LNCAP (cell line): ENCODE measurements around the gene KRTAP10-1.

Experiments used
- TF ChIP-seq, protein P1 (sequence below): fragments of 450-650 bp; IDR thresholded peaks from 2 replicates; pipeline ENCODE4 v1.5.1; 2017; ENCODE audit warnings: mild to moderate bottlenecking

Gene KRTAP10-1

GRCh38 chr21:44539991-44540666, at the start of gene KRTAP10-1:
Gene KRTAP10-1, minus strand, starts transcription at chr21:44540195. Its CDS starts 45 bp downstream, at chr21:44540150.
- TF ChIP-seq, protein P1, sequence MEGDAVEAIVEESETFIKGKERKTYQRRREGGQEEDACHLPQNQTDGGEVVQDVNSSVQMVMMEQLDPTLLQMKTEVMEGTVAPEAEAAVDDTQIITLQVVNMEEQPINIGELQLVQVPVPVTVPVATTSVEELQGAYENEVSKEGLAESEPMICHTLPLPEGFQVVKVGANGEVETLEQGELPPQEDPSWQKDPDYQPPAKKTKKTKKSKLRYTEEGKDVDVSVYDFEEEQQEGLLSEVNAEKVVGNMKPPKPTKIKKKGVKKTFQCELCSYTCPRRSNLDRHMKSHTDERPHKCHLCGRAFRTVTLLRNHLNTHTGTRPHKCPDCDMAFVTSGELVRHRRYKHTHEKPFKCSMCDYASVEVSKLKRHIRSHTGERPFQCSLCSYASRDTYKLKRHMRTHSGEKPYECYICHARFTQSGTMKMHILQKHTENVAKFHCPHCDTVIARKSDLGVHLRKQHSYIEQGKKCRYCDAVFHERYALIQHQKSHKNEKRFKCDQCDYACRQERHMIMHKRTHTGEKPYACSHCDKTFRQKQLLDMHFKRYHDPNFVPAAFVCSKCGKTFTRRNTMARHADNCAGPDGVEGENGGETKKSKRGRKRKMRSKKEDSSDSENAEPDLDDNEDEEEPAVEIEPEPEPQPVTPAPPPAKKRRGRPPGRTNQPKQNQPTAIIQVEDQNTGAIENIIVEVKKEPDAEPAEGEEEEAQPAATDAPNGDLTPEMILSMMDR, result no peak

DNA sequence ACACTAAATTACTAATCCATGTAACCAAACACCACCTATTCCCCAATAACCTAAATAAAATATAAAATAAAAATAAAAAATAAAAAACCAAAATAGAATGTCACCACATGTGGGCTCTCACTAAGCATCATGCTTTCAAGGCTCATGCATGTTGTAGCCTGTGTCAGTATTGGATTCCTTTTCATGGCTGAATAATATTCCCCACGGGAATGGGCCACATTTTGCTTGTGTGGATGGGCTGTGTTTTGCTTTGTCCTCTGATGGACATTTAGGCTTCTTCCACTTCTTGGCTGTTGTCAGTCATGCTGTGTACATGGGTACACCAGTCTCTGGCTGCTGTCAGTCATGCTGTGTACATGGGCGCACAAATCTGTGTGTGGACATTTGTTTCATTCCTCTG, 49.1 kb upstream of the KRTAP10-1 start:
- TF ChIP-seq, protein P1, result no peak

GRCh38 chr21:44585892-44586291, 45.9 kb upstream of the KRTAP10-1 start:
- TF ChIP-seq, protein P1, result no peak

DNA sequence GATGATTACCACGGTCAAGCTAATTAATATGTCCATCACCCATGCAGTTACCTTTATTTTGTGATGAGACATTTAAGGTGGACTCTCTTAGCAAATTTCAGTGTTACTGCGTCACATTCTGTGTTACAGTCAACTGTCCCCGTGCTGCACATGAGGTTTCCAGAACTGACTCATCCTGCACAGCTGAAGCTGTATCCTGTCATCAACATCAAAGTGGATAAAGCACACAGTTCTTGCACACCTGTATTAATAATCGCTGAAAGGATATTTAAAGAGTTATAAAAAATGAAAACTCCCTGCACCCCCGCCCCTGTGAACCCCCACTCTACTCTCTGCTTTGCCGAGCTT, 43.8 kb upstream of the KRTAP10-1 start:
- TF ChIP-seq, protein P1, result no peak

DNA sequence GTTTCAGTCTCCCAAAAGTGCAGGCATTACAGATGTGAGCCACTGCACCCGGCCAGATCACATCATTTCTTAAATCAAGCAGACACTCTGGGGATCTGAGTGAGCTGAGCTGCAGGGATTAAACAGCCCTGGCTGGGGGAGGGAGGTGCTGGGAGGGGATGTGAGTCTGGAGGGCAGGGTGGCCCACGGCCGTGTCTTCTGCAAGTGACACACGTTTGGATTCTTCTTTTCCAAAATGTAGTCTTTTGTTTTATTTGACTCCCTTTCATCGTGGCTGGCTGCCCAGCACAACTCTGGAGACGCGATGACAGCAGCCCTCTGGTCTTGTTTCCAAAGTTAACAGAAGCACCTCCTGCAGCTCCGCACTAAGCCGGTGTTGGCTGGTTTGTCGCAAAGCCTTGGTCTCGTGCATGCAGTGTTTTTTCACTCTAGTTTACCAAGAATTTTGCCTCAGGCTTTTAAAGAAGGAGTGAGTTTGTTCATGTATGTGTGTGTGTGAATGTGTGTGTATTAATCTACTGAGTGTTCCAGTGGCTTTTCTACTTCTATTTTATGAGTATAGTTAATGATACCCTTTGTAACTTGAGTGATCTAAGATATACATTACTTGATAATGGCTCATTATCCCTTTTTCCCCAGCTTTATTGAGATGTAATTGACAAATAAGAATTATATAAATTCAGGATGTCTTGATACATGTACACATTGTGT, 43.2 kb upstream of the KRTAP10-1 start:
- TF ChIP-seq, protein P1, result no peak

GRCh38 chr21:44582055-44582454, 42.1 kb upstream of the KRTAP10-1 start:
- TF ChIP-seq, protein P1, result no peak

GRCh38 chr21:44581158-44581557, 41.2 kb upstream of the KRTAP10-1 start:
- TF ChIP-seq, protein P1, result no peak
